HT1080 (cell line): ENCODE results near the gene EXOC6B. TPM values are rescaled to one million over a fixed set of nuclear protein-coding genes. Genes with fewer than 3 reads are reported as not detected.
A peak's percentile ranks its signal among the peaks of the same experiment; 100 is the strongest.
"Not testable (repeated sequence)": the region's sequence is repeated elsewhere in the genome, so short reads cannot be mapped to it uniquely, and the experiment has no call there.

Source experiments
- DNase-seq: peaks from one replicate; pipeline ENCODE4 v3.0.0-alpha.2; 2015; ENCODE audit warnings: low read depth
- total RNA-seq: library from RNA; depleted of rRNA; stranded (reverse); fragments of >200 nt; shearing (Covaris generic); gene quantifications from 2 replicates; pipeline ENCODE4 v1.2.3, GENCODE V29; 2014

The EXOC6B gene
- total RNA-seq, 1 experiment from 2014 or later, result 6.8 TPM

DNA sequence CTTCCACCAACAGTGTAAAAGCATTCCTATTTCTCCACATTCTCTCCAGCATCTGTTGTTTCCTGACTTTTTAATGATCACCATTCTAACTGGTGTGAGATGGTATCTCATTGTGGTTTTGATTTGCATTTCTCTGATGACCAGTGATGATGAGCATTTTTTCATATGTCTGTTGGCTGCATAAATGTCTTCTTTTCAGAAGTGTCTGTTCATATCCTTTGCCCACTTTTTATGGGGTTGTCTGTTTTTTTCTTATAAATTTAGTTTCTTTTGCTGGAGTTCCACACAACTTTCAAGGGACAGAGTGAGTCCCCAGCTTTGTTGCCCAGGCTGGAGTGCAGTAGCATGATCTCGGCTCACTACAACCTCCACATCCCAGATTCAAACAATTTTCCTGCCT is 270.5 kb downstream of the EXOC6B start:
- not testable (repeated sequence) for DNase-seq

DNA sequence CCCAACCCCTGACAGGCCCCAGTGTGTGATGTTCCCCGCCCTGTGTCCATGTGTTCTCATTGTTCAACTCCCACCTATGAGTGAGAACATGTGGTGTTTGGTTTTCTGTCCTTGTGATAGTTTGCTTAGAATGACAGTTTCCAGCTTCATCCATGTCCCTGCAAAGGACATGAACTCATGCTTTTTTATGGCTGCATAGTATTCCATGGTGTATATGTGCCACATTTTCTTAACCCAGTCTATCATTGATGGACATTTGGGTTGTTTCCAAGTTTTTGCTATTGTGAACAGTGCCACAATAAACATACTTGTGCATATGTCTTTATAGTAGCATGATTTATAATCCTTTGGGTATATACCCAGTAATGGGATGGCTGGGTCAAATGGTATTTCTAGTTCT is 270.9 kb downstream of the EXOC6B start:
- not testable (repeated sequence) for DNase-seq

DNA sequence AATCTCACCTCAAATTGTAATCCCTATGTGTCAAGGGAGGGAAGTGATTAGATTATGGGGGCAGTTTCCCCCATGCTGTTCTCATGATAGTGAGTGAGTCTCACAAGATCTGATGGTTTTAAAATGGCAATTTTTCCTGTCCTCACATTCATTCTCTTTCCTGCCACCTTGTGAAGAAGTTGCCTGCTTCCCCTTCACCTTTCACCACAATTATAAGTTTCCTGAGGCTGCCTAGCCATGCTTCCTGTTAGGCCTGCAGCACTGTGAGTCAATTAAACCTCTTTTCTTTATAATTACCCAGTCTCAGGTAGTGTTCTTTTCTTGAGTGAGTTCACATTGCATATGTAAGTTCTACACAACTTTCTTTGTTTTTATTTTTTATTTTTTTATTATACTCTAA is 271.5 kb downstream of the EXOC6B start:
- DNase-seq, result no peak

DNA sequence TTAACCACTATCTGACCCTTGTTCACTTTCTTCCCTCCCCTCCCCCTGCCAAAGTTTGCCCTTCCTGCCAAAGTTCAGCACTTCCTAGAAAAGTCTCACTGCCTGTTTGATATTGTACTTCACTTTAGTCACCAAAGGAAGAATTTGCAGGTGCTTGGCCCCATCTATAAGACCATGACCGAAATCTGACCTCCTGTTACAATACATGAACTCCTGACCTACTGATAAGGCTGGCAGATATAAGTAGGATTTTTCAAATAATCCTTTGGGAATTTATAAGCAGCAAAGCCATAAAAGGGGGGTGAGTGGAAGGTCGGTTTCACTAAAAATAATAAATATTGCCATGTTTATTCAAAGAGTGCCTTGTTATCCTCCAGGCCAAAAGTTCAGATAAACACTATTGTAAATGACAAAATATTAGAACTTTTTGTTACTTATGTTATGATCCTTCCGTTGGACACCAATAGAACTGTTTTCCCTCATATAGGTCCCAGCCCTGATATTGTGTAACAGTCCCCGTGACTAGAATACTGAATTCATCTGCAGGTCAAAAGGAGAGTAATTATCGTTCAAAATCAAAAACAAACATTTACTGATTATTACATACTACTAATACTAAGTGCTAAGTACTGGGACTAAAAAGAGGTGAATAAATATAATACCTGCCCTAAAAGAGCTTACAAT is 277.6 kb downstream of the EXOC6B start:
- no peak for DNase-seq

DNA sequence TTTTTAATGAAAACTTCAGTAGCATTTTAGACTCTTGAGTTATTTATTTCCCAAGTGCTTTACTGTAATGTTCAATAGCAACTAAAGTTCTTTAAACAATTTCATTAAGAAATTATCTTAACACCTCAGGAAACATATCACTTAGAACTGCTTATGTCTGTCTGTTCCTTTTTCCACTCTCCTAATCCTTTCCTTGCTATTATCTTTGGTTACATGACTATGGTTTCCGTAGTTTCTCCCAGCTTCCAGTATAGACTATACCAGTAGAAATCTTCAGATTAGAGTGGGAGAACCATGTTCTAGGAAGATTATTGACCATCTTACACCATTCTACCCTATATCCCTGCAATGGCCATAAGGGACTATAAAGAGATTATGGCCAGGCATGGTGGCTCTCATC is 280.0 kb downstream of the EXOC6B start:
- no peak for DNase-seq

DNA sequence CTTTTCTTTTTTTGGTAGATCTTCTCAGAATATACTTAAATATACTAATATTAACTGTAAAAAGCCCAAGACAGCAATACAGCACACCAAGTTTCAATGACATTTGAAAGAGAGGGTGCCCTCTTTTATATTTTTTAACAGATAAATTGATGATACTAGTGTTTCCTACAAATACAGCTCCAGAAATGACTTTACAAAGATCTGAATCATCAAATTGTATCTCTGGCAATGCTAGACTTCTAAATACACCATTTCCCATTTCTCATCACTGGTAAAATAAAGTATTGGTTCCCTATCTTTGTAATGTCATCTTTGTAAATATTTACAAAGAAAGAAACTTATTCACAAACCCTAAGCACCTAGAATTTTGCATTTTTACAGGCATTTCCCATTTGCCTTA is 281.3 kb downstream of the EXOC6B start:
- no peak for DNase-seq

DNA sequence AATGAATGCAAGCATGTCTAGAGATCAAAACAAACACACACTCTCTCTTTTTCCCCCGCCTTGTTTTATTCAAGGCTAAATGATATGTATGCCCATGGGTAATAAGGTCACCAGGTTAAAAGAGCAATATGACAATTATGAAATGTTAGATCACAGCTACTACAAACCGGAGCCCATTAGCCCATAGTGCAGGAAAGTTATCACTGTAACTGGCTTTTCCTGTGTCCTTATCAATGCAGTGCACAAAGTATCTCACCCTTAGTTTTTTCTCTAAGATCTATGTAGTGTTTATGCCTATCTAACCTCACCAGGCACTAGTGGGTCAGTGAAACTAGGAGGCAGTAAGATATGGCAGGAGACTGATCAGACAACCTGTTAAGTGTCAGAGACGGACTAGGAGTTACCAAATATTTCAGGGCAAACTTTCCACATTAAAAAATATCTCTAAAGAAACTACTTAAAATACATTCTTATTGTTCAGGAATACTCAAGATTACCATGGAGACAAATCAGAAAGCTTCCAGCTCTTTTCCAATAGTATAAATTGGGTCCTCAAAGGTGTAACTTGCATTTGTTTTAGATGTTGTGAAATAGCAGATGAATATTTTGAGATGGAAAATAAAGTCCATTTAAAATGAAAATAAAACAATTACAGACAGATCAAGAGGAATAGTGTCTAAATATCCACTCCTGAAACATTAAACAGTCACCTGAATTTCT is 282.2 kb downstream of the EXOC6B start:
- DNase-seq, result no peak

DNA sequence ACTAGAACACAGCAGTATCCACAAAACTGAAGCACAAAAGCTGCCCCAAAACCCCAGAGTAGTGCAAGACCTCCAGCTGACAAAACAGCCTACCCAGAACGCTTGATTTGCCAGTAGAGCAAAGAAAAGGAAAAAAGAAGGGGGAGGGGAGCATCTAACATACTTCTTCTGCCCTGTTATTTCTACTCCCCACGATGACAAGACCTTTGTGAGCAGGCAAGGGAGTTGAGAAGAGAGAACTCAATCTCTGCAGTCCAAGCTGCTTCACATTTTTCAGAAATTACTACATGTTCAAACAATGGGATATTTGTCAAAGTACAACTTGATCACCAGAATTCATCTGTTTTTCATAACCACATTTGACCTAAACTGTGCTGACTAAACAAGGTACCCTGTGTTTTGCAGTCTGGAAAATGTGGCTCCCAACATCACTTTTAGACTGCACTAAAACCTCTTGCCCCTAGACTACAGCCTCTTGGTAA is 286.7 kb downstream of the EXOC6B start:
- peak; percentile 85 for DNase-seq

DNA sequence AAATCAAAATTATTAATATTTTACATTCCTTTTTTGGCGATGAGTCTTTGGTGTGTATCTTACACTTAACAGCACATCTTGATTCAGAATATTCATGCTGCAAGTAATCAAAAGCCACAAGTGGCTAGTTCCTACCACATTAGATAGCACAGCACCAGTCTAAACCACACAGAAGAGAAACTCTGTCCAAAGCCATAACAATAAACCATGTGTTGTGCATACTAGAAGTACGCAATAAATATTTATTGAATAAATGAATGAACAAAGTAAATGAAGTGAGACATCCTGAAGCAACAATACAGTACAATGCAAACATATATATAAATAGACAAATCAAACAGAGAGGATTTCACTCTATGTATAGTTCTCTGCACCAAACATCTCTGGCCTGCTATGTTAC is 287.3 kb downstream of the EXOC6B start:
- DNase-seq, result no peak

DNA sequence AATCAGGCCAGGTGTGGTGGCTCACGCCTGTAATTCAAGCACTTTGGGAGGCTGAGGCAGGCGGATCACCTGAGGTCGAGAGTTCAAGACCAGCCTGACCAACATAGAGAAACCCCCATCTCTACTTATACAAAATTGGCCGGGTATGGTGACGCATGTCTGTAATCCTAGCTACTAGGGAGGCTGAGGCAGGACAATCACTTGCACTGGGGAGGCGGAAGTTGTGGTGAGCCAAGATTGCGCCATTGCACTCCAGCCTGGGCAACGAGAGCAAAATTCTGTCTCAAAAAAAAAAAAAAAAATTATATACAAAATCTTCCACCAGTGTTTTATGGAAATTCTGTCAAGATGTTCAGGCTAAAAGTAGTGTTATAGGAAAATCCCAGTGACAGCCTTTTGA is 290.2 kb downstream of the EXOC6B start:
- DNase-seq, result not testable (repeated sequence)

DNA sequence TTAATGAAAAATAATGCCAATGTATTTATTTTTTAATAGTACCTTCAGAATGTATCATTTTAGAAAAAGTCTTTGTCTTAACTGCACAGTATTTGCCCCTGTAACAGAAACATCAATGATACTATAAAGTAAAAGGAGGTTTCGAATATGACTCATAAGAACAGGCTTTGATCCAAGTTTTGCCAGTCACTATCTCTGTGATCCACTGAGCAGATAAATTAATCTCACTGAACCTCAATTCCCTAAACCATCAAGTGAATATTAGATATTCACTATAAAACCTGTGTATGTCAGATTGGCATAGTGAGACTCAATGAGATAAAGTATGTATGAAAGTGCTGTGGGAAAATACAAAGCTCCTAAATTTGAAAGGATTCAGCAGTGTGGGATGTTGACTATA is 292.1 kb downstream of the EXOC6B start:
- peak; percentile 41 for DNase-seq

DNA sequence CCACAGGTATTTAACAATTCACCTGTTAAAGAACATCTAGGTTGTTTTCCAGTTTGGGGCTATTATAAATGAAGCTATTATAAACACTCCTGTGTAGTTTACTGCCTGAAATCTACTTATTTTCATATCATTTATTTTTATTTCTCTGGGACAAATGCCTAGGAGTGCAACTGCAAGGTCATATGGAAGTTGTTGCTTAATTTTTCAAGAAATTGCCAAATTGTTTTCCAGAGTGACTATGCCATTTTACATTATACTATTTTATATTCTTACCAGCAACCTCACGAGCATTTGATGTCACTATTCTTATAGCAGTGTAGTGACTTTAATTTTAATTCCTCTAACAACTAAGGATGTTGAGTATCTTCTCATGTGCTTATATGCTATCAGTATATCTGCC is 298.4 kb downstream of the EXOC6B start:
- no peak for DNase-seq

DNA sequence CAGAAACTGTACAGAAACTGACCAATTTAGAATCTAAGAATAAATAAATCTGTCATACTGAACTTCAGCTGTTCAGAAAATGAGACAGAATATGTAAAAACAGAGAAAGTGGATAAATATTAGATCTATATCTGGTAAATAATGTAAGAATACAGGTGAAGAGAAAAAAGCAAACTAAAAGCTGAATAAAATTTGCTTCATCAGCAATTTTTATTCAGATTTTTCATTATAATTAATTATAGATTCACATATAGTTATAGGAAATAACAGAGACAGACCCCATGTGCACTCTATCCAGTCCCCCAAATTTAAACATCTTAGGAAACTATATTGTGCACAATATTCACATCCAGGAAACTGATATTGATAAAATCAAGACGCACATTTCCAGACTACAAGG is 299.2 kb downstream of the EXOC6B start:
- no peak for DNase-seq

DNA sequence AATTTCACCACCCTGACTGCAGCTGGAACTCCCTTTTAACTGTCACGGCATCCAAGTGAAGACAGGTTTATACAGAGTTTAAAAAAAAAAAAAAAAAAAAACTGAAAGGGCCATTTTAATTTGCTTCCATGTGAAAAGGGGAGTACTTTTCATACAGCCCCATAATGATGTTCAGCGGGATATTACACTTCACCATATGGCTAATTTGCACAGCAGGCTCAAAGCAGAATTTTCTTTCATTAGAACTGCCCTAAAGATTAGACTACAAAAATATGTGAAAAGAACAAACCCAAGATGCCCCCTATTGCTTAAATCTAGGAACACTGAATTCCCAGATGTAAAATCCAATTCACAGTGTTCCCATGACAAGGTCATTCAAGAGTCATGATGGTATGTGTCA is 301.8 kb downstream of the EXOC6B start:
- no peak for DNase-seq

DNA sequence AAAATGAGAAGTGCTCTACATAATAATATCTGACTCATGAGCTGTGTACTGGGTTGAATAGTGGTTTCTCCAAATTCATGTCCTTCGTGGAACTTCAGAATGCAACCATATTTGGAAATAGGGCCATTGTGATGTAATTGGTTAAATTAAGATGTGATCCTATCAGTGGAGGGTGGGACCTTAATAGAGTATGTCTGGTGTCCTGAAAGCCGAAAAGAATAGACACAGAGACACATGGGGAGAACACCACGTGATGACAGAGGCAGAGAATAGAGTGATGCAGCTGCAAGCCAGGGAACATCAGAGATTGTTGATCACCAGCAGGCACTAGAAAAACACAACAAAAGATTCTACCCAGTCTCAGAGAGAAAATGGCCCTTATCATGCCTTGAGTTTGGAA is 310.1 kb downstream of the EXOC6B start:
- DNase-seq, result no peak

DNA sequence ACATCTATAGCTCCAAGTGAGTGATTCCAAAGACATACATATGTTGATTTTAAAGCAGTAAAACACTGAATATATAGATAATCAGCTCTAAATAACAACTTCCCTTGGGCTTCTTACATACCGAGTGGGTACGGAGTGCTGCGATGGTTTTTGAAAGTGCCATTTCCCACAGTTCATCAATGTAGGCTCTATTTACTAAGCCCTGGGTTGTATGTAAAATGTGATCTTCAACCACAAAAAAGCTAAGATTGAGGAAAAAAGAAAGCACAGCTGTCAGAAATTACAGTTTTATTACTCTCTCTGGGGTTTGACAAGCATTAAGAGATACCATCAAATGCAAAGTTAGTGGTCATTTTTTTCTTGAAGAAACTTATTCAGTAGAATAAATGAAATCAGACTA is 312.8 kb downstream of the EXOC6B start:
- DNase-seq, result no peak

DNA sequence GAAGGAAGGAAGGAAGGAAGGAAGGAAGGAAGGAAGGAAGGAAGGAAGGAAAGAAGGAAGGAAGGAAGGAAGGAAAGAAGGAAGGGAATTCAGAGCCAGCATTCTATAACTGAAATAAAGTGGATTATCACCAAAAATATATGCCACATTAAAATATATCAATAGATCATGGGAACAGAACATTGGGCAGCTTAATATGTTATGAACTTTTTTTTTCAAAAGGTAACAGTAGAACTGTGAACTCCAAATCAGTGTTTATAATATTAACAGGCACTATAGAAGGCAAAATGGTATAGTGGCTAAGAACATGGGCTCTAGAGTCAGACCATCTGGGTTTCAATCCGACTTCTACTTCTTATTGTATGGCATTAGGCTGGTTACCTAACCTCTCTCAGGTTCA is 313.5 kb downstream of the EXOC6B start:
- DNase-seq, result no peak

DNA sequence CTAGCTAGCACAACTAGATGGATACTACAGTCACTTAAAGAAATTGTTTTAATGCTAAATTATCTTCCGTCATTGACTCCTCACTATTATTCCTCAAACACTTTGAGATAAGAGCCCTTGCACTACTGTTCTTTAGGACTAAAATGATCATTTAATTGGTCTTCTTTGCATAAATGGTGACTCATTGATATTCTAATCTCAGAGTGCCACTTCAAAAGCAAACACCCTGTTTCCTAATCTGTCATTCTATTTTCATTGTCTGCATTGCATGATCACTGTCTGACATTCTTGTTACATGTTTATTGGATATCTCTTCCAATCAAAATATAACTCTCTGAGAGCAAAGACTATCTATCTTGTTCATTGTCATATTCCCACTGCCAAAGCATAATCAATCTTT is 313.9 kb downstream of the EXOC6B start:
- no peak for DNase-seq

DNA sequence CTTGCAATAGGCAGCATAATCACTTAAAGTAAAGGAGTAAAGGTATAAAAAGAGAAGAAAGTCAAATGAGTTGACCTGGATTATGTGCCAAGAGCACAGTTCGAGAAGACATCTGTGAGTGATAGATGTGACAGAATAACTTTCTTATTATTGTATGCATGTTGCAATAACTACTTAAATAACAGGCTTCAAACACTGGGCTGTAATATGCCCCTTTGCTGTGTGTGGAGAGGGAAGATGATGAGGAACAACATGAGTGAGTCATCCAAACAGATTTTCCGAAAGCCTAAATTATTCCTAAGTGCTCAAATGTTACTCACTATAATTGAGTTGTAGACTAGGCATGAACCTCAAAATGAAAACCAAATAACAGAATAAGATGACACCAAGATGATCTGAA is 328.1 kb downstream of the EXOC6B start:
- no peak for DNase-seq

DNA sequence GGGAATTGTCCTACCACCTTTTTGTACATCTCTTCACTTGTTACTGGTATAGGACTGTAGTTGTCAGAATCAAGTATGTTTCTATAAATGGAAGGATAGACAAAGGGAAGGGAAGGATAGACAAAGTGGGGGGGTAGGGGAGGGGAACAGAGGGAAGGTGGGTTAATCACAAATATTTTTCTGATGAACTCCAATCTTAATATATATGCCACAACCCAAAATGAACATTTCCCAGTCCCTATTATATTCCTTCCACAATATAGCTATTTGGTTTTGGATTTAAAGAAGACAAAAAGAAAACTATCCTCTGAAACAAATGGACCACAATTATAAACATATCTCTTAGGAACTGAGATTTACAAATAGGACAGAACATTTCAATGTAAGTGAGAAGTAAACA is 329.4 kb downstream of the EXOC6B start:
- DNase-seq, result no peak

DNA sequence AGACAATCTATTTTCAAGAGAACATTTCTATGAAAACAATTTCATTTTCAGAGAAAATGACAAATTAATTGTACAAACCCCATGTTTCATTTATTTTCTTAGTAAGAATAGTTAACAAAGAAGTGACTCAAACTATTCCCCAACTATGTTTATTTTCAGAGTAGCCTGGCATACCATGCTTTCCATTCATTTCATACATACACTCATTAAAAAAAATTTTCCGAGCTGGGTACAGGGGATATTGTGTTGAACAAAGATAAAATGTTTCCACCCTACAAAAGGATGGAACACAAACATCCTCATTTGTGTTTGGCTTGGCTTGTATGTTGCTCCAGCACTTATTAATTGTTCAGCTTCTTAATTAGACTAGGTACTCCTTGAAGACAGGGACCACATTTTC is 331.4 kb downstream of the EXOC6B start:
- no peak for DNase-seq

DNA sequence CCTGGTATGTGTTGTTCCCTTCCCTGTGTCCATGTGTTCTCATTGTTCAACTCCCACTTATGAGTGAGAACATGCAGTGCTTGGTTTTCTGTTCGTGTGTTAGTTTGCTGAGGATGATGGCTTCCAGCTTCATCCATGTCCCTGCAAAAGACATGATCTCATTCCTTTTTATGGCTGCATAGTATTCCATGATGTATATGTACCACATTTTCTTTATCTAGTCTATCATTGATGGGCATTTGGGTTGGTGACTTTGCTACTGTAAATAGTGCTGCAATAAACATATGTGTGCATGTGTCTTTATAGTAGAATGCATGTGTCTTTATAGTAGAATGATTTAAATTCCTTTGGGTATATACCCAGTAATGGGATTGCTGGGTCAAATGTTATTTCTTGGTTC is 341.2 kb downstream of the EXOC6B start:
- not testable (repeated sequence) for DNase-seq

DNA sequence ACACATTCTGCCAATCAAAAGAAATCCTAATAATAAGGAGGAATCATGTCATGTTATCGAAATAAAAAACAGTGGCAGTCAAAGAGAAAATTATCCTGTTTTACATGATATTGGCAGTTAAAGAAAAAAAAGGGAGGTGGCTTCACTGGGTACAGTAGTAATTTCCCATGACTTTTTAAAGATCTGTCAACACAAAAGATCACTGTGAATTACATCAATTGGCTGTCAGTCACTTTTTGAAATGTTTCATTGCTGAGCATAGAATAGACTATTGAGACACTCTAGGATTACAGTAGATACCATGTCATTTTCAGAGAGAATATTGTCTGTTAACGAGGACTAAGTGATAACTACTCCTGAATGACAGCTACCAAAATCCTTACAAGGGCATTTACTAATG is 342.5 kb downstream of the EXOC6B start:
- no peak for DNase-seq
